Suprapubic skin (tissue), 3 donors: ENCODE data around the gene DYNLT2B.

Experiments
- CTCF ChIP-seq, 2 donors: fragments of 200-600 bp in 1 of 2; fragments of 450-650 bp in 1 of 2; sonication (generic) in 1 of 2; IDR thresholded peaks; one replicate each; pipeline ENCODE4 v1.5.1; 2016 to 2019; ENCODE audit warnings: antibody characterized with exemption in 2 of 2, mild to moderate bottlenecking in 1 of 2, moderate library complexity in 1 of 2
- EP300 ChIP-seq: sonication (generic); formaldehyde crosslinking; IDR thresholded peaks from one replicate; pipeline ENCODE4 v1.6.1; 2017; ENCODE audit warnings: antibody characterized with exemption
- POLR2A ChIP-seq, 2 donors: fragments of 450-650 bp; IDR thresholded peaks; one replicate each; pipeline ENCODE4 v1.6.1; 2017; ENCODE audit warnings: antibody characterized with exemption in 2 of 2, mild to moderate bottlenecking in 2 of 2, moderate library complexity in 2 of 2

GRCh38 chr3:196355668-196356067 lies 37.6 kb upstream of the DYNLT2B start:
- TF ChIP-seq CTCF (IDR thresholded peaks at IDR 0.05) (no peak), EP300 (no peak), POLR2A (IDR thresholded peaks at IDR 0.05) (no peak)
